K562 (cell line): ENCODE measurements around the gene HDC. TPM values are rescaled to one million over a fixed set of nuclear protein-coding genes. Genes with fewer than 3 reads are reported as not detected.

Experiments
- ATAC-seq: fragments of 200-7000 bp; cut with Tn5 transposase; 3 replicates; pipeline ENCODE4 v1.9.1; 2020; ENCODE audit warnings: moderate library complexity
- BruUV-seq: library from RNA; stranded (reverse); fragments of 400-500 nt; replicated peaks from 2 replicates; lab custom pipeline; 2021; lab: Mats Ljungman, UMichigan
- CTCF ChIA-PET: fragments of 300-600 bp; formaldehyde crosslinking; extraction: SDS; loops from one replicate; lab custom pipeline; 2021; ENCODE audit warnings: low intra/inter-chr PET ratio; lab: Yijun Ruan, JAX
- POLR2A ChIA-PET: fragments of 300-600, 350-650 bp; sonication (Branson Sonifier 250); formaldehyde crosslinking; extraction: SDS; loops from one replicate; lab custom pipeline; 2021; ENCODE audit warnings: antibody characterized with exemption, inconsistent platforms; lab: Yijun Ruan, JAX
- DNase-seq, 4 experiments: peaks; one replicate each; pipeline versions ENCODE4 v3.0.0 to v3.0.0-alpha.2; 2011 to 2018; ENCODE audit warnings: low spot score in 3 of 4, mixed read lengths in 3 of 4; ENCODE audit errors: extremely low read depth in 1 of 4
- FAIRE-seq: peaks from 2 replicates; lab custom pipeline; 2011; peaks lifted over from hg19 to GRCh38; lab: Jason Lieb, UNC
- H2AFZ ChIP-seq: 2 replicates; pipeline ENCODE4 v1.6.0; 2011; ENCODE audit warnings: low read depth, low read length, control low read depth, inconsistent platforms
- H3K27ac ChIP-seq: fragments of 200-600 bp; 3 replicates; pipeline ENCODE4 v1.8.0; 2011; ENCODE audit warnings: low read depth, mild to moderate bottlenecking, control low read depth, inconsistent platforms, low read length, moderate library complexity, mixed read lengths; ENCODE audit errors: extremely low read depth
- H3K27me3 ChIP-seq, 2 experiments: fragments of 300-600 bp in 1 of 2; 2 replicates in 1 of 2; 3 replicates in 1 of 2; pipeline versions ENCODE4 v1.6.0 to v1.8.0; 2011; ENCODE audit warnings: inconsistent platforms in 2 of 2, low read length in 2 of 2, mild to moderate bottlenecking in 1 of 2, mixed read lengths in 1 of 2, moderate library complexity in 1 of 2; ENCODE audit not compliant: control insufficient read depth in 2 of 2, insufficient read depth in 2 of 2
- H3K36me3 ChIP-seq: fragments of 300-600 bp; 3 replicates; pipeline ENCODE4 v1.8.0; 2011; ENCODE audit warnings: mild to moderate bottlenecking, low read length, inconsistent platforms; ENCODE audit not compliant: control insufficient read depth, insufficient read depth
- H3K4me1 ChIP-seq, 2 experiments: fragments of 200-600 bp in 1 of 2; replicated peaks in 1 of 2; 2 replicates in 1 of 2; 3 replicates in 1 of 2; pipeline versions ENCODE4 v1.5.1 to v1.8.0; 2011; ENCODE audit warnings: inconsistent platforms in 2 of 2, low read length in 2 of 2, mild to moderate bottlenecking in 1 of 2, mixed read lengths in 1 of 2, moderate library complexity in 1 of 2; ENCODE audit not compliant: control insufficient read depth in 2 of 2, insufficient read depth in 2 of 2
- H3K4me2 ChIP-seq: 2 replicates; pipeline ENCODE4 v1.6.1; 2011; ENCODE audit warnings: low read length, control low read depth, inconsistent platforms, mixed read lengths; ENCODE audit not compliant: insufficient read depth
- H3K4me3 ChIP-seq: fragments of 200-600 bp; sonication (generic), shearing (Covaris generic); 2 replicates; pipeline ENCODE4 v1.5.1; 2016; ENCODE audit warnings: control low read depth, inconsistent platforms
- H3K79me2 ChIP-seq: fragments of 200-600 bp; 3 replicates; pipeline ENCODE4 v1.8.0; 2011; ENCODE audit warnings: low read length, inconsistent platforms; ENCODE audit not compliant: control insufficient read depth, insufficient read depth
- H3K9ac ChIP-seq, 2 experiments: 2 replicates each; pipeline versions ENCODE4 v1.6.0 to v1.6.1; 2011; ENCODE audit warnings: low read depth in 2 of 2, low read length in 2 of 2, control low read depth in 1 of 2, inconsistent platforms in 1 of 2, mild to moderate bottlenecking in 1 of 2, mixed read lengths in 1 of 2; ENCODE audit not compliant: insufficient read depth in 1 of 2
- H3K9me1 ChIP-seq: one replicate; pipeline ENCODE4 v1.6.0; 2011; ENCODE audit warnings: inconsistent platforms, mild to moderate bottlenecking, low read length, moderate library complexity; ENCODE audit not compliant: control insufficient read depth, insufficient read depth
- H3K9me3 ChIP-seq: replicated peaks from 2 replicates; pipeline ENCODE4 v1.5.1; 2011; ENCODE audit warnings: low read depth, low read length, inconsistent platforms; ENCODE audit not compliant: control insufficient read depth, insufficient read depth
- H4K20me1 ChIP-seq: replicated peaks from 2 replicates; pipeline ENCODE4 v1.6.1; 2011; ENCODE audit warnings: low read length, inconsistent platforms, mixed read lengths; ENCODE audit not compliant: control insufficient read depth, insufficient read depth
- MEIS2 ChIP-seq: fragments of 450-650 bp; IDR thresholded peaks from 2 replicates; pipeline ENCODE4 v1.6.1; 2014; ENCODE audit warnings: mild to moderate bottlenecking; ENCODE audit not compliant: partially characterized antibody
- RAD51 ChIP-seq: fragments of 450-650 bp; IDR thresholded peaks from 2 replicates; pipeline ENCODE4 v1.7.1; 2016; ENCODE audit warnings: low read depth, mild to moderate bottlenecking, borderline replicate concordance
- RNF2 ChIP-seq: sonication (generic); IDR thresholded peaks from 2 replicates; pipeline ENCODE4 v1.6.1; 2016
- WGBS: fragments of 100-300 bp; shearing (Covaris generic); methylation state at CpG from one replicate; pipeline ENCODE4 v1.1.6; 2016; ENCODE audit warnings: low coverage, mixed read lengths; ENCODE audit not compliant: insufficient coverage; ENCODE audit errors: missing lambda C conversion rate; 5-methylcytosine and 5-hydroxymethylcytosine counted together
- in situ Hi-C: fragments of 300-500 bp; cut with MboI; formaldehyde crosslinking; loops from 4 replicates; pipeline ENCODE4 v1.15.0; 2018; ENCODE audit warnings: inconsistent platforms, mixed read lengths
- intact Hi-C: fragments of 100-400 bp; cut with micrococcal nuclease; formaldehyde crosslinking; loops from 2 replicates; pipeline ENCODE4 v1.14.2; 2022
- polyA plus RNA-seq, 8 experiments: library from polyadenylated mRNA; depleted of rRNA in 4 of 8; stranded (reverse) in 5 of 8; unstranded in 3 of 8; fragments of >200 nt; fragmentation: Nextera tagmentation in 2 of 8; fragmentation: Illumina TruSeq in 1 of 8; extraction: Ambion mirVana in 2 of 8; extraction: Trizol in 1 of 8; gene quantifications; 2 replicates each; pipeline versions ENCODE4 v1.2.1 to v1.2.3, GENCODE V29; 2011 to 2014; ENCODE audit warnings: inconsistent platforms in 1 of 8, missing spikeins in 1 of 8
- total RNA-seq, 7 experiments: library from RNA; depleted of rRNA in 6 of 7; stranded (reverse); fragments of >200 nt in 6 of 7; fragmentation: Illumina TruSeq in 2 of 7; extraction: Trizol in 2 of 7; gene quantifications; 2 replicates each; pipeline versions ENCODE4 v1.2.1 to v1.2.3, GENCODE V29; 2011 to 2021; ENCODE audit warnings: low replicate concordance in 1 of 7
- TF ChIP-seq, protein P1 (sequence below): fragments of 450-650 bp; formaldehyde crosslinking; IDR thresholded peaks from 2 replicates; pipeline ENCODE4 v1.4.0; 2020; ENCODE audit warnings: mild to moderate bottlenecking, mixed read lengths
- TF ChIP-seq, protein P2 (sequence below): fragments of 250-450 bp; sonication (Bioruptor Pico); IDR thresholded peaks from 2 replicates; pipeline ENCODE4 v1.4.0; 2020; ENCODE audit warnings: mild to moderate bottlenecking, moderate library complexity

HDC gene
- total and polyA plus RNA-seq, 9 of the 15 experiments (the other 6 are each of a cell fraction or from before 2014, with no cell fraction given) = 0.26 to 5.3 (median 0.99) TPM

DNA sequence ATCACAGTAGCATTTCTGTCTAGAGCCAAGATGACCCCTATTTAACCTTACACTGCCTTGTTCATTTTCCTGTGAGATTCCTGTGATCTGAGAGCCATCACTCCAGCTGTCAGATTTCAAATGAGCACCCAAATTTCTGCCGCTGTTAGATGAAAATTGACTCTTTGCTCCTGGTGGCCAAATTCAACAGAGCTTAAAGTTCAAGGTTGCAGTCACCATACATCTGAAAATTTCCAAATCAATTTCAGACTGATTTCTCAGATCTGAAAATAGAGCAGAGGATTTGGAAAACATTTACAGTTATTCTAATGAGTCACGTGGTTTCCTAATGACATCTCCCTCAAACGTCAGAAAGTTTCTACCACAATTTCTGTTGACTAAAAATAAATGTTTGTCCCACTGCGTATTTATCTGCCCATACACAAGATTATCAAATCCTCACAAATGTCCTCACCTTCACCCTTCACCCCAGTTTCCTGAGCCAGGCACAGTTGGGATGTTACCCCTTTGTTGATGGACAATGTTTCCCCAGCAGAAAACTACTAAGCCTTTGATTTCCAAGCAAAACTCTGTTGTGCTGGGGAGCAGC lies 16.4 kb downstream of the HDC start:
- intact Hi-C loops = no loop called here
- POLR2A ChIA-PET = interaction anchor here (1.1 to 4.7 kb wide), 2 partner anchors 11 to 13 kb away, joined by 3 to 28 read pairs; no protein-coding TSS in a partner anchor
- H3K27me3 ChIP-seq = no peaks in the 10 kb centered on the region

More for the DNA sequence above, 16.4 kb downstream of the HDC start:
- Histone ChIP-seq H3K9me1 (no peaks in the 10 kb centered on the region), H3K4me2 (no peak overlapping the region), H3K27ac (no peak overlapping the region), H3K36me3 (no peaks in the 10 kb centered on the region), H3K4me1 (peaks cover 14 to 22% of the 10 kb centered on the region in 2 experiments), H3K9me3 (no peaks in the 10 kb centered on the region), H3K4me3 (no peak overlapping the region), H3K79me2 (no peaks in the 10 kb centered on the region), H4K20me1 (no peaks in the 10 kb centered on the region), H2AFZ (no peak overlapping the region), H3K9ac (no peak overlapping the region)
- TF ChIP-seq, protein P1, sequence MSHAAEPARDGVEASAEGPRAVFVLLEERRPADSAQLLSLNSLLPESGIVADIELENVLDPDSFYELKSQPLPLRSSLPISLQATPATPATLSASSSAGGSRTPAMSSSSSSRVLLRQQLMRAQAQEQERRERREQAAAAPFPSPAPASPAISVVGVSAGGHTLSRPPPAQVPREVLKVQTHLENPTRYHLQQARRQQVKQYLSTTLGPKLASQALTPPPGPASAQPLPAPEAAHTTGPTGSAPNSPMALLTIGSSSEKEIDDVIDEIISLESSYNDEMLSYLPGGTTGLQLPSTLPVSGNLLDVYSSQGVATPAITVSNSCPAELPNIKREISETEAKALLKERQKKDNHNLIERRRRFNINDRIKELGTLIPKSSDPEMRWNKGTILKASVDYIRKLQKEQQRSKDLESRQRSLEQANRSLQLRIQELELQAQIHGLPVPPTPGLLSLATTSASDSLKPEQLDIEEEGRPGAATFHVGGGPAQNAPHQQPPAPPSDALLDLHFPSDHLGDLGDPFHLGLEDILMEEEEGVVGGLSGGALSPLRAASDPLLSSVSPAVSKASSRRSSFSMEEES (CRISPR knock-in tag) = peak; percentile 91
- TF ChIP-seq RNF2 = no peak
- peak; percentile 21 for TF ChIP-seq MEIS2
- TF ChIP-seq RAD51 = peak; percentile 72
- TF ChIP-seq, protein P2, sequence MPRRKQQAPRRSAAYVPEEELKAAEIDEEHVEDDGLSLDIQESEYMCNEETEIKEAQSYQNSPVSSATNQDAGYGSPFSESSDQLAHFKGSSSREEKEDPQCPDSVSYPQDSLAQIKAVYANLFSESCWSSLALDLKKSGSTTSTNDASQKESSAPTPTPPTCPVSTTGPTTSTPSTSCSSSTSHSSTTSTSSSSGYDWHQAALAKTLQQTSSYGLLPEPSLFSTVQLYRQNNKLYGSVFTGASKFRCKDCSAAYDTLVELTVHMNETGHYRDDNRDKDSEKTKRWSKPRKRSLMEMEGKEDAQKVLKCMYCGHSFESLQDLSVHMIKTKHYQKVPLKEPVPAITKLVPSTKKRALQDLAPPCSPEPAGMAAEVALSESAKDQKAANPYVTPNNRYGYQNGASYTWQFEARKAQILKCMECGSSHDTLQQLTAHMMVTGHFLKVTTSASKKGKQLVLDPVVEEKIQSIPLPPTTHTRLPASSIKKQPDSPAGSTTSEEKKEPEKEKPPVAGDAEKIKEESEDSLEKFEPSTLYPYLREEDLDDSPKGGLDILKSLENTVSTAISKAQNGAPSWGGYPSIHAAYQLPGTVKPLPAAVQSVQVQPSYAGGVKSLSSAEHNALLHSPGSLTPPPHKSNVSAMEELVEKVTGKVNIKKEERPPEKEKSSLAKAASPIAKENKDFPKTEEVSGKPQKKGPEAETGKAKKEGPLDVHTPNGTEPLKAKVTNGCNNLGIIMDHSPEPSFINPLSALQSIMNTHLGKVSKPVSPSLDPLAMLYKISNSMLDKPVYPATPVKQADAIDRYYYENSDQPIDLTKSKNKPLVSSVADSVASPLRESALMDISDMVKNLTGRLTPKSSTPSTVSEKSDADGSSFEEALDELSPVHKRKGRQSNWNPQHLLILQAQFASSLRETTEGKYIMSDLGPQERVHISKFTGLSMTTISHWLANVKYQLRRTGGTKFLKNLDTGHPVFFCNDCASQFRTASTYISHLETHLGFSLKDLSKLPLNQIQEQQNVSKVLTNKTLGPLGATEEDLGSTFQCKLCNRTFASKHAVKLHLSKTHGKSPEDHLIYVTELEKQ (CRISPR knock-in tag) = no peak
- DNase-seq (no peak), ATAC-seq (no peak), FAIRE-seq (no peak)
- in situ Hi-C loops = no loop called here
- 27% methylated on average over 4 of the region's 4 CpGs for WGBS
- CTCF ChIA-PET = no interaction called here
- no TSS peak for BruUV-seq
